Measurements from ENCODE around the gene RHD.
A peak's percentile ranks its signal among the peaks of the same experiment; 100 is the strongest.

The RHD gene

DNA sequence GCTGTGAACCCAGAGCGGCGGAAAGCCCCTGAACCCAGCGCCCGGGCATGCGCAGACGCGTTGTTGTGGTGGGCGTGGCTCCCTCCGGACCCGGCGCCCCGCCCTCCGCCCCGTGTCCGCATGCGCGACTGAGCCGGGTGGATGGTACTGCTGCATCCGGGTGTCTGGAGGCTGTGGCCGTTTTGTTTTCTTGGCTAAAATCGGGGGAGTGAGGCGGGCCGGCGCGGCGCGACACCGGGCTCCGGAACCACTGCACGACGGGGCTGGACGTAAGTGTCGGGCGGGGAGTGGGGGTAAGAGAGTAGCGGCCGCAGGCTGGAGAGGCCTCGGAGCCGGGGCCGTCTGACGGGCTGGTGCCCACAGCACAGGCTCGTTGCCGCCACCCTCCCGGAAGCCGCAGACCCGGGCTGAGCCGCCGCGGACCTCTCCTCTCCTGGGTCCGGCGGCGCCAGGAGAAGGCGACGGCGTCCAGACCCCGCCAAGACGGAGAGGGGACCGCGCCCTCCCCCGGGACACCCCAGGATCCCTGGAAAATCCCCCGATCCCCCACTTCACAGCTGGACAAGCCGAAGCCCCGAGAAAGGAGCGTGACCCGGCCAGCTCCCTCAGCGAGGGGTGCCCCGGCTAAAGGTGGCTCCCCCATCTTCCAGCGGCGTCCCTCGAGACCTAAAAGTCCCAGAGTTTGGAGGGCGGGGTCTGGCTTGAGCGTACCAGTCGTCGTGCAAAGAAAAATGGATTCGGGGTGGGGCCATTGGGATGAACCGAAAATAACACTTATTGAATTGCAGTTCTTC, 66.1 kb downstream of the RHD start, which contains the start of gene TMEM50A:
TSS of gene TMEM50A (plus strand) at position 147 of the 794 bp plus-strand sequence. CDS start 2,153 bp downstream, outside the sequence.
- Histone ChIP-seq H3K4me3 (ENCODE audit: low read depth, low read length) (peak within 1 kb of the TSS; percentile 97), H3K4me1 (ENCODE audit: control insufficient read depth, insufficient read depth, low read length) (0 out of 2 replicates have a peak, but pooled peaks cover 3% of the 10 kb centered on the region), H3K36me3 (ENCODE audit: control insufficient read depth, insufficient read depth, low read length) (peaks cover 7% of the 10 kb centered on the region), H3K9ac (ENCODE audit: low read length) (peak within 1 kb of the TSS; percentile 88), H3K27me3 (ENCODE audit: control insufficient read depth, insufficient read depth, low read length) (no peaks in the 10 kb centered on the region), H3K9me3 (ENCODE audit: control insufficient read depth, insufficient read depth, low read depth, low read length) (no peaks in the 10 kb centered on the region), H3K27ac (ENCODE audit: low read depth, low read length) (peak within 1 kb of the TSS; percentile 96)

DNA sequence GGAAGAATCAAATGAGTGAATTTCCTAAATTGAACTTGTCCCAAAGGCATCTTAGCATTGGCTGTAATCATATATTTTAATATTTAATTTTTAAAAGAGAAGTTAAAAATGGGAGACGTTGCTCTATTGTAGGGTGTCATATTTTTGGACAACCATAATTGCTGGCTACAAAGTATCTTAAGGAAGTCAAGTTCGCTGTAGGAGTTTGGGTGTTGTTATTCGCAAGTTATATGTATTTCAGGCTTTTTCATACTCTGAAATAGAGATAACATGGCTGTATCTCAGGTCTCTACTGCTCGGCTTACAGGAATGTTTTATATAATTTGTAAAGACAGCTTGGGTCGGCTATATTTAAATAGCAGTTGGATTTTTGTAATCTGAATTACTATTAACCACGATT, 66.7 kb downstream of the RHD start:
- Histone ChIP-seq H3K9ac (ENCODE audit: low read length) (peak overlapping the region; percentile 88), H3K4me3 (ENCODE audit: low read depth, low read length) (peak overlapping the region; percentile 97), H3K9me3 (ENCODE audit: control insufficient read depth, insufficient read depth, low read depth, low read length) (no peaks in the 10 kb centered on the region), H3K27ac (ENCODE audit: low read depth, low read length) (no peak overlapping the region; the same call in 1 of the 2 replicates), H3K4me1 (ENCODE audit: control insufficient read depth, insufficient read depth, low read length) (0 out of 2 replicates have a peak, but pooled peaks cover 3% of the 10 kb centered on the region), H3K36me3 (ENCODE audit: control insufficient read depth, insufficient read depth, low read length) (peaks cover 13% of the 10 kb centered on the region), H3K27me3 (ENCODE audit: control insufficient read depth, insufficient read depth, low read length) (no peaks in the 10 kb centered on the region)

DNA sequence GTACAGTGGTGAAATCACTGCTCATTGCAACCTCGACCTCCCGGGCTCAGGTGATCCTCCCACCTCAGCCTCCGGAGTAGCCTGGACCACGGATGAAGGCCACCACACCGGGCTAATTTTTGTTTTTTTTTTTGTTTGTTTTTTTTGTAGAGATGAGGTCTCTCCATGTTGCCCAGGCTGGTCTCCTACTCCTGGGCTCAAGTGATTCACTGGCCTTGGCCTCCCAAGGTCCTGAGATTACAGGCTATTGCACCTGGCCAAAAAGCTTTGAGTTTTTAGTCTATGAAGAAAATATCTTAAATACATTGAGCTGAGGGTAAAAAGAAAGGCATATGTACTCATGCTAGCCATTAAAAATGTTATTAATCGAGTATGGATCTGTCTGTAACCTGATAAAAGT, 69.4 kb downstream of the RHD start:
- H3K4me1 ChIP-seq (ENCODE audit: control insufficient read depth, insufficient read depth, low read length) = 0 out of 2 replicates have a peak, but pooled peaks cover 3% of the 10 kb centered on the region
- no peak overlapping the region for H3K9ac ChIP-seq (ENCODE audit: low read length)
- peaks cover 25% of the 10 kb centered on the region for H3K36me3 ChIP-seq (ENCODE audit: control insufficient read depth, insufficient read depth, low read length)
- H3K4me3 ChIP-seq (ENCODE audit: low read depth, low read length) = no peak overlapping the region
- no peaks in the 10 kb centered on the region for H3K27me3 ChIP-seq (ENCODE audit: control insufficient read depth, insufficient read depth, low read length)
- H3K9me3 ChIP-seq (ENCODE audit: control insufficient read depth, insufficient read depth, low read depth, low read length) = no peaks in the 10 kb centered on the region
- no peak overlapping the region for H3K27ac ChIP-seq (ENCODE audit: low read depth, low read length)

DNA sequence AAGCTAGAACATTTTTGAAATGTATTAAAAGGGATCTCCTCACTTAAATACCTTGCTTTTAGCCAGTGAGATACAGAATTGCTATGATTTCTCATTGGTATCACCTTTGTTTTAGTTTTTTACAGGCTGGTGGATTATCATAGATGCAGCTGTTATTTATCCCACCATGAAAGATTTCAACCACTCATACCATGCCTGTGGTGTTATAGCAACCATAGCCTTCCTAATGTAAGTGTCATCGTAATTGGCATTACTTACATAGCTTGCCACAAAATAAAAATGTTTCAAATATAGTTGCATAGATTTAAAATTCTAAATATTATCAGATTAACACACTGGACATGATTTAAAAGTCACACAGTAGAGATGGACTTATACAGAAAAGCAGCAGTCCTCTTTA, 70.5 kb downstream of the RHD start:
- no peaks in the 10 kb centered on the region for H3K27me3 ChIP-seq (ENCODE audit: control insufficient read depth, insufficient read depth, low read length)
- H3K9ac ChIP-seq (ENCODE audit: low read length) = no peak overlapping the region
- H3K36me3 ChIP-seq (ENCODE audit: control insufficient read depth, insufficient read depth, low read length) = peaks cover 29% of the 10 kb centered on the region
- no peak overlapping the region for H3K4me3 ChIP-seq (ENCODE audit: low read depth, low read length)
- H3K9me3 ChIP-seq (ENCODE audit: control insufficient read depth, insufficient read depth, low read depth, low read length) = no peaks in the 10 kb centered on the region
- no peak overlapping the region for H3K27ac ChIP-seq (ENCODE audit: low read depth, low read length)
- H3K4me1 ChIP-seq (ENCODE audit: control insufficient read depth, insufficient read depth, low read length) = 0 out of 2 replicates have a peak, but pooled peaks cover 3% of the 10 kb centered on the region

GRCh38 chr1:25343872-25344271, 71.6 kb downstream of the RHD start:
- peaks cover 37% of the 10 kb centered on the region for H3K36me3 ChIP-seq (ENCODE audit: control insufficient read depth, insufficient read depth, low read length)

DNA sequence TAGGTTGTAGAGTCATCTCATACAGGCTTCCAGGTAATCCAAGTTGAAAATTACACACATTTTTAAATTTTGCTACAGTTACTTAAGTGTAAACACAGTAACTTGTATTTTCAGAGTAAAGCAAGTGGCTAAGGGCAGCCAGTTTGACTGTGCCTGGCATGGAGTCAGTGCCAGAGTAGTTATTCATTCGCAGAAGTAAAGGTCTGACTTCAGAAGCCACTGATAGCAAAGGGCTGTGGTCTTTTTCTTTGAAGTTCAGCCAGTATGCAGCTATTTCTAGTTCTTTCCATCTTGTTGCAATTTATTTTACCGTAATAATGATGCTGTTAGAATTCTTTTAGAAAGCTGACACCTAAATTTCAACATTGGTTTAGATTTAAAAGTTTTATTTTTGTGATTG, 75.2 kb downstream of the RHD start:
- Histone ChIP-seq H3K27me3 (ENCODE audit: control insufficient read depth, insufficient read depth, low read length) (no peaks in the 10 kb centered on the region), H3K4me1 (ENCODE audit: control insufficient read depth, insufficient read depth, low read length) (no peaks in the 10 kb centered on the region), H3K27ac (ENCODE audit: low read depth, low read length) (no peak overlapping the region), H3K4me3 (ENCODE audit: low read depth, low read length) (no peak overlapping the region), H3K36me3 (ENCODE audit: control insufficient read depth, insufficient read depth, low read length) (peaks cover 55% of the 10 kb centered on the region), H3K9ac (ENCODE audit: low read length) (no peak overlapping the region), H3K9me3 (ENCODE audit: control insufficient read depth, insufficient read depth, low read depth, low read length) (no peaks in the 10 kb centered on the region)

More at GRCh38 chr1:25343872-25344271, 71.6 kb downstream of the RHD start:
- Histone ChIP-seq H3K4me1 (ENCODE audit: control insufficient read depth, insufficient read depth, low read length) (0 out of 2 replicates have a peak, but pooled peaks cover 3% of the 10 kb centered on the region), H3K27me3 (ENCODE audit: control insufficient read depth, insufficient read depth, low read length) (no peaks in the 10 kb centered on the region), H3K4me3 (ENCODE audit: low read depth, low read length) (no peak overlapping the region), H3K27ac (ENCODE audit: low read depth, low read length) (no peak overlapping the region), H3K9me3 (ENCODE audit: control insufficient read depth, insufficient read depth, low read depth, low read length) (no peaks in the 10 kb centered on the region), H3K9ac (ENCODE audit: low read length) (no peak overlapping the region)

DNA sequence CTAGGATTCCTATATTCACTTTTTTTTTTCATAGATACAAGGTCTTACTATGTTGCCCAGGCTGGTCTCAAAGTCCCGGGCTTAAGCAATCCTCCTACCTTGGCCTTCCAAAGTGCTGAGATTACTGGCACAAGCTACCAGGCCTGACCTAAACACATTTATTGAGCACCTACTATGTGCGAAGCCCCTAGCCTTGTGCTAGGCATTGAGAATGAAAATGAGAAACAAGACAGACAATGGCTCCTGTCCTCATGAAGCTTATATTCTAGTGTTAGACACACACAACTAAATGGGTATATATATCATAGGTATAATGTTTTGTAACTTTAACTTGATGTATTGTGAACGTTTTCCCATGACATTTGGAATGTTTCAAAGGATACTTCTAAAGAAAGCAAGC, 77.3 kb downstream of the RHD start:
- peaks cover 57% of the 10 kb centered on the region for H3K36me3 ChIP-seq (ENCODE audit: control insufficient read depth, insufficient read depth, low read length)
- no peak overlapping the region for H3K4me3 ChIP-seq (ENCODE audit: low read depth, low read length)
- no peak overlapping the region for H3K27ac ChIP-seq (ENCODE audit: low read depth, low read length)
- no peaks in the 10 kb centered on the region for H3K27me3 ChIP-seq (ENCODE audit: control insufficient read depth, insufficient read depth, low read length)
- no peaks in the 10 kb centered on the region for H3K4me1 ChIP-seq (ENCODE audit: control insufficient read depth, insufficient read depth, low read length)
- no peak overlapping the region for H3K9ac ChIP-seq (ENCODE audit: low read length)
- no peaks in the 10 kb centered on the region for H3K9me3 ChIP-seq (ENCODE audit: control insufficient read depth, insufficient read depth, low read depth, low read length)

DNA sequence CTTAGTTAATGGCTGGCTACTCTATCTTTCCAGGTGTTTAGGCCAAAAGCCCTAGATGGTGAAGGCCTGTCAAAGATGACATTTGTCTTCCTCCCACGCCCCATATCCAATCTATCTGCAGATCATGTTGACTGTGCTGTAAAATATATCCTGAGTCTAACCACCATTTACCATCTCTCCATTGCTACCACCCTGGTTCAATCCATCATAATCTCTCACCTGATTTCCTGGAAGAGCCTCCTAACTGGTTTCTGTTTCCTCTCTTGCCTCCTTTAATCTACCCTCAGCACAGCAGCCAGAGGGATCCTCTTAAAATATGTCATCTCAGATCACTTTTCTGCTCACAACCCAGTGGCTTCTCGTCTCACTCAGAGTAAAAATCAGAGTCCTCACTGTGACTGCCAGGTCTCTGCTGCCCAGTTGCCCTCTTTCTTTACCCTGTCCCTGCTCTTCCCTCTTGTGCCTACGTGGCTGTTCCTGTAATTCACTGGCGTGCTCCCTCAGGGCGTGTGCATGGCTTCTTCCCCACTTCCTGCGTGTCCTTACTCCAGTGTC, 83.6 kb downstream of the RHD start:
- Histone ChIP-seq H3K36me3 (ENCODE audit: control insufficient read depth, insufficient read depth, low read length) (peaks cover 72% of the 10 kb centered on the region), H3K27ac (ENCODE audit: low read depth, low read length) (no peak overlapping the region)

DNA sequence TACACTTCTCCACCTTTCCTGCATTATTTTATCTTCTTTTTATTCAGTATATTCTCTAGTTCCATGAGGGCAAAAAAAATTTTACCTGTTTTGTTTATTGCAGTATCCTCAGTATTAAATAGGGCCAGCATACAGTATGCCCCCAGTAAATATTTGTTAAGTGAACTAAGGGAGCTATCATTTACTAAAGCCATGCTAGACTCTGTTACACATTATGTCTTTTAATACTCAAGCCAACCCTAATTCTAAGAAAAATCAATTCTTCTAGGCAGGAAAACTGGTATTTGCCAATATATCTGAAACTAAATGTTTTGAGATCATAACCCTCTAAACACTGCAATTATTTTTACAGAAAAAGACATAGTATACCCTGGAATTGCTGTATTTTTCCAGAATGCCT, 84.1 kb downstream of the RHD start:
- Histone ChIP-seq H3K4me1 (ENCODE audit: control insufficient read depth, insufficient read depth, low read length) (no peaks in the 10 kb centered on the region), H3K27ac (ENCODE audit: low read depth, low read length) (no peak overlapping the region), H3K27me3 (ENCODE audit: control insufficient read depth, insufficient read depth, low read length) (no peaks in the 10 kb centered on the region), H3K36me3 (ENCODE audit: control insufficient read depth, insufficient read depth, low read length) (peaks cover 73% of the 10 kb centered on the region), H3K9me3 (ENCODE audit: control insufficient read depth, insufficient read depth, low read depth, low read length) (no peaks in the 10 kb centered on the region), H3K9ac (ENCODE audit: low read length) (no peak overlapping the region), H3K4me3 (ENCODE audit: low read depth, low read length) (no peak overlapping the region)

More for the DNA sequence above, 83.6 kb downstream of the RHD start:
- no peak overlapping the region for H3K9ac ChIP-seq (ENCODE audit: low read length)
- H3K4me1 ChIP-seq (ENCODE audit: control insufficient read depth, insufficient read depth, low read length) = no peaks in the 10 kb centered on the region
- H3K4me3 ChIP-seq (ENCODE audit: low read depth, low read length) = no peak overlapping the region
- H3K27me3 ChIP-seq (ENCODE audit: control insufficient read depth, insufficient read depth, low read length) = no peaks in the 10 kb centered on the region
- H3K9me3 ChIP-seq (ENCODE audit: control insufficient read depth, insufficient read depth, low read depth, low read length) = no peaks in the 10 kb centered on the region

DNA sequence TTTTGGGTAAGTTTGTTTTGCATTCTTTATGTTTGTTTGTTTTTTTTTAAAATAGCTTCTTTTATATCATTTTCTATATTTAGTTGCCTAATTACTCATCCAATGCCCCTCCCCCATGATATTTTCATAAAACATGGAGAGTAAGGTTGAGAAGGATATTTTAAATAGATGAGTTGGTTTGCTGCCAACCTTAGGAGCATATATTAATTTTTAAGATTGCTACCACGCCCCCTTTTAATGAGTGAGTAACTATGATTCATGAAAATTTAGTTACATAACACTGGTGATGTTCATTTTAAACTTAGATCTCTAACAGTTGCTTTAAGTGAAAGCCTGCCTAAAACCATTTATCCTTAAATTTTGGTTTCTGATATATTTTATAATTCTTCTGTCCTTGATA, 84.5 kb downstream of the RHD start:
- Histone ChIP-seq H3K9ac (ENCODE audit: low read length) (no peak overlapping the region), H3K27ac (ENCODE audit: low read depth, low read length) (no peak overlapping the region), H3K4me1 (ENCODE audit: control insufficient read depth, insufficient read depth, low read length) (no peaks in the 10 kb centered on the region), H3K4me3 (ENCODE audit: low read depth, low read length) (no peak overlapping the region), H3K36me3 (ENCODE audit: control insufficient read depth, insufficient read depth, low read length) (peaks cover 75% of the 10 kb centered on the region), H3K9me3 (ENCODE audit: control insufficient read depth, insufficient read depth, low read depth, low read length) (no peaks in the 10 kb centered on the region), H3K27me3 (ENCODE audit: control insufficient read depth, insufficient read depth, low read length) (no peaks in the 10 kb centered on the region)
